MCF 10A (cell line): ENCODE data around the gene APEH. TPM values are rescaled to one million over a fixed set of nuclear protein-coding genes. Genes with fewer than 3 reads are reported as not detected.

Source experiments
- BruUV-seq: library from RNA; stranded (reverse); fragments of 400-500 nt; replicated peaks from 2 replicates; lab custom pipeline; 2021; lab: Mats Ljungman, UMichigan
- CTCF ChIA-PET: fragments of 300-600 bp; sonication (Branson Sonifier 250); formaldehyde crosslinking; extraction: SDS; loops from one replicate; lab custom pipeline; 2021; ENCODE audit warnings: antibody characterized with exemption, inconsistent platforms; lab: Yijun Ruan, JAX
- POLR2A ChIA-PET: fragments of 300-600, 350-650 bp; sonication (Branson Sonifier 250); formaldehyde crosslinking; extraction: SDS; loops from one replicate; lab custom pipeline; 2020; ENCODE audit warnings: antibody characterized with exemption, inconsistent platforms; lab: Yijun Ruan, JAX
- DNase-seq: peaks from one replicate; pipeline ENCODE4 v3.0.0-alpha.2; 2018; ENCODE audit not compliant: unreplicated experiment
- H3K27ac Mint-ChIP-seq: one replicate; pipeline ENCODE4 v1.8.0; 2022; ENCODE audit warnings: mild to moderate bottlenecking, low read depth, mixed read lengths; ENCODE audit not compliant: unreplicated experiment
- H3K27me3 Mint-ChIP-seq: one replicate; pipeline ENCODE4 v1.8.0; 2022; ENCODE audit warnings: mixed read lengths; ENCODE audit not compliant: insufficient read depth, unreplicated experiment
- H3K36me3 Mint-ChIP-seq: one replicate; pipeline ENCODE4 v1.8.0; 2022; ENCODE audit warnings: mild to moderate bottlenecking, moderate library complexity, mixed read lengths; ENCODE audit not compliant: insufficient read depth, unreplicated experiment
- H3K4me1 Mint-ChIP-seq: one replicate; pipeline ENCODE4 v1.8.0; 2022; ENCODE audit warnings: mixed read lengths; ENCODE audit not compliant: insufficient read depth, unreplicated experiment
- H3K4me3 Mint-ChIP-seq: one replicate; pipeline ENCODE4 v1.8.0; 2022; ENCODE audit warnings: mild to moderate bottlenecking, moderate library complexity, mixed read lengths; ENCODE audit not compliant: unreplicated experiment
- H3K9me3 Mint-ChIP-seq: one replicate; pipeline ENCODE4 v1.8.0; 2022; ENCODE audit warnings: mixed read lengths; ENCODE audit not compliant: unreplicated experiment
- intact Hi-C: fragments of 100-400 bp; cut with micrococcal nuclease; formaldehyde crosslinking; loops from 2 replicates; pipeline ENCODE4 v1.14.1; 2022
- total RNA-seq: library from RNA; stranded (reverse); gene quantifications from 2 replicates; pipeline ENCODE4 v1.2.3, GENCODE V29; 2022
- TF ChIP-seq, protein P1 (sequence below): fragments of 200-600 bp; IDR thresholded peaks from one replicate; pipeline ENCODE4 v1.8.0; 2022; ENCODE audit warnings: antibody characterized with exemption, mild to moderate bottlenecking; ENCODE audit not compliant: unreplicated experiment

The APEH gene
- total RNA-seq, 1 experiment from 2014 or later, result 127 TPM

- intact Hi-C loops, result no loop called here
- H3K9me3 Mint-ChIP-seq, result peaks cover 8% of the 10 kb centered on the region
- no peak overlapping the region for H3K27ac Mint-ChIP-seq
- H3K27me3 Mint-ChIP-seq, result peaks cover 7% of the 10 kb centered on the region
- ChIA-PET POLR2A (interaction anchor here (0.8 kb wide), 1 partner anchor 12 kb away, joined by 3 read pairs; no protein-coding TSS in a partner anchor), CTCF (no interaction called here)
- H3K4me1 Mint-ChIP-seq, result no peaks in the 10 kb centered on the region
- no peak overlapping the region for H3K4me3 Mint-ChIP-seq
- TF ChIP-seq, protein P1, sequence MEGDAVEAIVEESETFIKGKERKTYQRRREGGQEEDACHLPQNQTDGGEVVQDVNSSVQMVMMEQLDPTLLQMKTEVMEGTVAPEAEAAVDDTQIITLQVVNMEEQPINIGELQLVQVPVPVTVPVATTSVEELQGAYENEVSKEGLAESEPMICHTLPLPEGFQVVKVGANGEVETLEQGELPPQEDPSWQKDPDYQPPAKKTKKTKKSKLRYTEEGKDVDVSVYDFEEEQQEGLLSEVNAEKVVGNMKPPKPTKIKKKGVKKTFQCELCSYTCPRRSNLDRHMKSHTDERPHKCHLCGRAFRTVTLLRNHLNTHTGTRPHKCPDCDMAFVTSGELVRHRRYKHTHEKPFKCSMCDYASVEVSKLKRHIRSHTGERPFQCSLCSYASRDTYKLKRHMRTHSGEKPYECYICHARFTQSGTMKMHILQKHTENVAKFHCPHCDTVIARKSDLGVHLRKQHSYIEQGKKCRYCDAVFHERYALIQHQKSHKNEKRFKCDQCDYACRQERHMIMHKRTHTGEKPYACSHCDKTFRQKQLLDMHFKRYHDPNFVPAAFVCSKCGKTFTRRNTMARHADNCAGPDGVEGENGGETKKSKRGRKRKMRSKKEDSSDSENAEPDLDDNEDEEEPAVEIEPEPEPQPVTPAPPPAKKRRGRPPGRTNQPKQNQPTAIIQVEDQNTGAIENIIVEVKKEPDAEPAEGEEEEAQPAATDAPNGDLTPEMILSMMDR, result no peak
- DNase-seq, result no peak
- H3K36me3 Mint-ChIP-seq, result peaks cover 5% of the 10 kb centered on the region
- no TSS peak for BruUV-seq
Measured at GRCh38 chr3:49626796-49627195, 47.4 kb upstream of the APEH start.

- H3K36me3 Mint-ChIP-seq, result peaks cover 5% of the 10 kb centered on the region
- ChIA-PET POLR2A (interaction anchor here (1.0 kb wide), 1 partner anchor 9 kb away, joined by 3 read pairs; no protein-coding TSS in a partner anchor), CTCF (no interaction called here)
- BruUV-seq, result no TSS peak
- H3K9me3 Mint-ChIP-seq, result peaks cover 8% of the 10 kb centered on the region
- H3K27me3 Mint-ChIP-seq, result no peaks in the 10 kb centered on the region
- H3K4me1 Mint-ChIP-seq, result no peaks in the 10 kb centered on the region
- no peak overlapping the region for H3K4me3 Mint-ChIP-seq
- DNase-seq, result no peak
- intact Hi-C loops, result no loop called here
- no peak overlapping the region for H3K27ac Mint-ChIP-seq
- TF ChIP-seq, protein P1, result no peak
Measured at GRCh38 chr3:49627634-49628033, 46.5 kb upstream of the APEH start.

- POLR2A ChIA-PET, result interaction anchor here (0.6 to 1.0 kb wide), 2 partner anchors 9 to 495 kb away, joined by 3 read pairs; no protein-coding TSS in a partner anchor
- no peak overlapping the region for H3K4me3 Mint-ChIP-seq
Measured at GRCh38 chr3:49628249-49628648, 45.9 kb upstream of the APEH start.

GRCh38 chr3:49629451-49629850 is 44.7 kb upstream of the APEH start:
- Mint-ChIP-seq H3K9me3 (peaks cover 8% of the 10 kb centered on the region), H3K4me1 (no peaks in the 10 kb centered on the region), H3K36me3 (peaks cover 5% of the 10 kb centered on the region), H3K27me3 (no peaks in the 10 kb centered on the region), H3K4me3 (no peak overlapping the region), H3K27ac (no peak overlapping the region)
- ChIA-PET CTCF (no interaction called here), POLR2A (no interaction called here)
- TF ChIP-seq, protein P1, result no peak
- no TSS peak for BruUV-seq
- no peak for DNase-seq
- intact Hi-C loops, result no loop called here

More at GRCh38 chr3:49628249-49628648, 45.9 kb upstream of the APEH start:
- Mint-ChIP-seq H3K27me3 (no peaks in the 10 kb centered on the region), H3K36me3 (peaks cover 5% of the 10 kb centered on the region), H3K4me1 (no peaks in the 10 kb centered on the region), H3K27ac (no peak overlapping the region), H3K9me3 (peaks cover 8% of the 10 kb centered on the region)
- DNase-seq, result no peak
- no TSS peak for BruUV-seq
- CTCF ChIA-PET, result no interaction called here
- TF ChIP-seq, protein P1, result no peak
- intact Hi-C loops, result no loop called here
